ENCODE data around the gene LRRC51.

LRRC51 gene

GRCh38 chr11:72061739-72062396 is 18.8 kb upstream of the LRRC51 start:
- H3K4me3 ChIP-seq (ENCODE audit: low read depth, low read length): no peak overlapping the region
- DNase-seq (ENCODE audit: low read depth): no peak
- TF ChIP-seq CTCF (conservative IDR thresholded peaks at IDR 0.05; ENCODE audit: low read depth, low read length): no peak

- no peak for TF ChIP-seq CTCF (conservative IDR thresholded peaks at IDR 0.05; ENCODE audit: low read depth, low read length)
- H3K4me3 ChIP-seq (ENCODE audit: low read depth, low read length): no peak overlapping the region
- no peak for DNase-seq (ENCODE audit: low read depth)
These were observed 13.8 kb upstream of the LRRC51 start for GRCh38 chr11:72066855-72067254.

GRCh38 chr11:72067266-72067665 is 13.4 kb upstream of the LRRC51 start:
- no peak overlapping the region for H3K4me3 ChIP-seq (ENCODE audit: low read depth, low read length)
- no peak for TF ChIP-seq CTCF (conservative IDR thresholded peaks at IDR 0.05; ENCODE audit: low read depth, low read length)
- DNase-seq (ENCODE audit: low read depth): no peak

GRCh38 chr11:72067676-72068075 is 13.0 kb upstream of the LRRC51 start:
- no peak overlapping the region for H3K4me3 ChIP-seq (ENCODE audit: low read depth, low read length)
- TF ChIP-seq CTCF (conservative IDR thresholded peaks at IDR 0.05; ENCODE audit: low read depth, low read length): no peak
- DNase-seq (ENCODE audit: low read depth): no peak

GRCh38 chr11:72069200-72069599 is 11.4 kb upstream of the LRRC51 start:
- H3K4me3 ChIP-seq (ENCODE audit: low read depth, low read length): no peak overlapping the region
- DNase-seq (ENCODE audit: low read depth): peak; percentile 24
- no peak for TF ChIP-seq CTCF (conservative IDR thresholded peaks at IDR 0.05; ENCODE audit: low read depth, low read length)

GRCh38 chr11:72069787-72070251 is 10.8 kb upstream of the LRRC51 start:
- no peak for TF ChIP-seq CTCF (conservative IDR thresholded peaks at IDR 0.05; ENCODE audit: low read depth, low read length)
- H3K4me3 ChIP-seq (ENCODE audit: low read depth, low read length): peak overlapping the region; percentile 8
- peak; percentile 78 for DNase-seq (ENCODE audit: low read depth)

- no peak for TF ChIP-seq CTCF (conservative IDR thresholded peaks at IDR 0.05; ENCODE audit: low read depth, low read length)
- H3K4me3 ChIP-seq (ENCODE audit: low read depth, low read length): no peak overlapping the region
These were observed 10.2 kb upstream of the LRRC51 start for GRCh38 chr11:72070491-72070890.

More at GRCh38 chr11:72070491-72070890, 10.2 kb upstream of the LRRC51 start:
- no peak for DNase-seq (ENCODE audit: low read depth)
